Stimulated activated CD4-positive, alpha-beta T cell treated with anti-CD3 and anti-CD28 coated beads, Interleukin-1b, Interleukin-23, amount 100 ng/mL, for 4 hours (primary cell): ENCODE results near the gene CHCHD6.

Source experiments
- DNase-seq, 2 donors: peaks; one replicate each; pipeline ENCODE4 v3.0.0-alpha.2; 2020; ENCODE audit warnings: low read depth in 2 of 2

Gene CHCHD6

DNA sequence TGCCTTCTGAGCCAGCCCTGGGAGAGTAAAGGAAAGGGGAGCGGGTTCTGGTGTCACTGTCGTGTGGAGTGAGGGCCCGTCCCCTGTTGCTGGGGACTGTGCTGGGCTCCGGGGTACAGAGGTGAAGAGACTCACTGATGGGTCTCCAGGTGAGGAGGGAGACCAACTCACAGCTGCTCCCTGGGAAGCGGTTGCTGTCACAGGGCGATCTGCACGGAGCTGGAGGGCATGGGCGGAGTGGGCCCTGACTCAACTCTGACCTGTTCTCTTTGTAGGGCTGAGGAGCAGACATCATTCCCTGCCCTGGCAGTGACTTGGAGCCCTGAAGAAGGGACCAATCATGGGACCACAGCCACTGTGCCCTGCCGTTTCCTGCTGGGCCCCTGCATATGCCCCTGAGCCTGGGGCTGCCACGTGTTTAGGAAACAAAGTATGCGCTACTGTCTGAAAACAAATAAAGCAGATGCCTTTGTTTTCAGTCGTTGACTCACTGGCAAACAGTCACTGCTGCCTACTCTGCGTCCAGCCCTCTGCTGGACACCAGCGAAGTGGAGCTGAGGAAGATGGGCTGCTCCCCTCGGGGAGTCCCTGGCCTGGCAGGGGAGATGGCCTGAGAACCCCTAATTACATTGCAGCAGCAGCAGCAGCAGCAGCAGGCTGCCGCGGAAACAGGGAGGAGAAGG is 256.0 kb downstream of the CHCHD6 start:
- DNase-seq, result no peak

DNA sequence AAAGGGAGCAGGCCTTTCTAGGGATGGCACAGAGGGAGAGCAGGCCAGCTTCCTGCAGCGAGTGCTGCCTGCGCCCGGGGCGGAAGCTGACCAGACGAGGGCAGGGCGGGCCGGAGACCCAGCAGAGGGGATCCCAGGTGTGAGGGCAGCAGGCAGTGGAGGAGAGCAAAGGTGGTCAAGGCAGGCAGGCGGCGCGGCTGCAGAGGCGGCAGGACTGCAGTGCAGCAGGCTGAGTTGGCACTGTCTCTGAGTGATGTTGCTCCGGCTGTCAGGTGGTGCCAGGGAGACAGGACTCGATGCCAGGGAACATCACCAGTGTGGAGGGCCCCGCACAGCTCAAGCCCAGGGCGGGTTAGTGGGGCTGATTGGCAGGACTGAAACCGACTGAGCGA is 256.6 kb downstream of the CHCHD6 start:
- DNase-seq, result no peak

DNA sequence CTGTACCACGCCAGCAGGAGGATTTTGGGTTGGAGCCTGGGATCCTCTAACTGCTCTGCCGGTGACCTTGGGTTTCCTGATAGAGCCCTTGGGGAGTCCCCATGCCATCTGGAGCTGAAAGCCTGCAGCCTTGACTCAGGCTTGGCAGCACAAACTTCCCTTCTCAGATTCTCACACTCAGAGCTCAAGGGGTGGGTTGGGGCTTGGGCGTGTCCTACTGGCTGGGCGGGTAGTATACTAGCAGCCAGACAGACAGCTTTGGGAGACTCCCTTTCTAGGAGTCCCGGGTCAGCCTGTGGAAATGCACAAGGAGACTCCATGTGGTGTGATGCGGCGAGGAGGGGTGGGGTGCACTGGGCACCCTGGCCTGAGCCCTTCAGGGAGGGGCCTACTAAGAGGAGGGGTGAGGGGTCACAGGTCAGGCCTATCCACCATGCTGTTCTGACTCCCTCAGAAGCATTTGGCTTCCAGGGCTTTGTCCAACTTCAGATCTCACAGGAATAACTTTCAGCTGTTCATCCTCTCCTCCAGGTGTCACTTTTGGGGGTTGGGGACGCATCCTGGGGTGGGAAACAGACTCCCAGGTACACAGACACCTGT is 257.3 kb downstream of the CHCHD6 start:
- DNase-seq, result no peak

DNA sequence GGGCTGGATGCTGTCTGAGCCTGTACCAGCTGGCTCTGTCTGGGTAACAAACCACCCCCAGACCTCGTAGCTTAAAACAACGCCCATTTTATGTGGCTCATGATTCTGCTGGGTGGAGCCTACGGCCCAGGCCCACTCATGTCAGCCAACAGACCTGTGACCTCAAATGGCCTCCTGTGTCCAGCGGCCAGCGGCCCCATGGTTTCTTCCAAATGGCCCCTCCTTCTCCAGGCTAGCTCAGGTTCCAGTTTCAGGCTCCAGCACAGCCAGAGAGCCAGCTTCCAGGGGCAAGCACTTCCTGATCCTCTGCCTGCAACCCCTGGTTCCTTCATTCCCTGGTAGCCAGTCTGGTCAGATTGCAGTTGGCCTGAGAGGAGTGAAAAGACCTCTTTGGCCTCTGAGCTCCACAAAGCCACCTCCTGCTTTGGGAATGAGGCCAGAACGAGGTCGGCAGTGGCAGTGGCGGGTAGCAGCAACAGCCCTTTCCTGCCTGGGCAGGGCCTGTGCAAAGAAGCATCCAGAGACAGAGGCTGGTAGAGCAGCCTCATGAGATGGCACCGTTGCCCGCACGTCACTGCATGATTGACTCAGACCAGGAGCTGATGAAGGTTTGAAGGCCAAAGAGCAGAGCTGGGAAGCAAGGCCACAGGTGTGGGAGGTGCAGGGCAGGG is 257.9 kb downstream of the CHCHD6 start:
- no peak for DNase-seq

DNA sequence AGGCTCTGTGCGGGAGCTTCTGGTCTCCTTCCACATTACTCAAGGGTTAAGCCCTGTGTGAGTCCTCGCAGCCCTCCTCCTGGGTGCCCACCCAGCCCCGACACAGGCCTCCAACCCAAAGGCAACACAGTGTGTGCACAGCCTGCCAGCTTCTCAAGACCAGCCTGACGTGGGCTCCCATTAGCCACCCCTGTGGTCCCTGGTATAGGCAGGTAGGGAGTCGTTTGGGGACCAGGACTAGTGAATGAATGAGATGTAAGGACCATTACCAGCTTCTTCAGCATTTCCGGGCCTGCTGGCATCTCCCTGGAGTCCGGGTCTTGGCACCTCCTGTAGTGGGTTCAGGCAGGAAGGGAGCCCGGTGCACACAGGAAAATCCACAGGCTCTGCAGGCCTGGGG is 258.7 kb downstream of the CHCHD6 start:
- no peak for DNase-seq

DNA sequence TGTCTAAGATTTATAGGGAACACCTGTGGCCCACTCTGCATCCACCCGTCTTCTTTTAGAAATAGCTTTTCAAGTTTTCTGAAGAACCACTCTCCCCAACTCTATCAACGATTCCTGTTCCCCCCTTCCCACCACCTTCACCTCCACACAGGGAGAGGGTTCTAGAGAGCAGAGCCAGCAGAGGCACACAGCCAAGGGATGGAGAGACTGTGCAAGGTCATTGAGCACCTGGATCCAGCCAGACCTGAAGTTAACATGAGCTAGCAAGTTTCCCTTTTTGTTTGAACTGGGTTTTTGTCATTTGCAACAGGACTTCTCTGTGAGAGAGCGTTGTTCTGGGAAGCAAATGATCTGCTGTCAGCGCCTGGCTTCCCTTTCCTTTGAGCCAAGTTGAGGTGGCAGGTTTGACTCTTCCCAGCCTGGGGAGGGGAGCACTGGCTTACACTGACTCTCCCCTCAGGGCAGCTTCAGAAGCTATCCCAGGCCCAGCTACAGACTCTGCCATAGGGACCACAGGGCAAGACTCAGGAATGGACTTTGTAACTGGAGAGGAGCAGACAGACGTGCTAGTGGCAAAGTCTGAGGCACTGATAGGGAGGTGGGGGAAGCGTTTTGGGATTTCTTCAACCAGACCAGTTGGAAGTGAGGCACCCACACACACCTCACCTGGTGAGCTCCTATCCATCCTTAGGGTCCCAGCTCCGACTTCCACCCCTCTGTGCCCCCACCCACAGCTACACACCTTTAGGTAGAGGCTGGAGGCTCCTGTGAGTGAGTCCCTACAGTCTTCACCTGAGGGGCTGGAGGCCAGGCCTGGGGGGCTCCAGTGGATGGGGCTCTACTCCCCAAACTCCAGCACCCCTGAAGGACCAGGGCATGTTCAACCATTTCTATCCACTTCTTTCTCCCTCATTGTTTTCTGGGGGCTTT is 259.5 kb downstream of the CHCHD6 start:
- DNase-seq, result no peak

DNA sequence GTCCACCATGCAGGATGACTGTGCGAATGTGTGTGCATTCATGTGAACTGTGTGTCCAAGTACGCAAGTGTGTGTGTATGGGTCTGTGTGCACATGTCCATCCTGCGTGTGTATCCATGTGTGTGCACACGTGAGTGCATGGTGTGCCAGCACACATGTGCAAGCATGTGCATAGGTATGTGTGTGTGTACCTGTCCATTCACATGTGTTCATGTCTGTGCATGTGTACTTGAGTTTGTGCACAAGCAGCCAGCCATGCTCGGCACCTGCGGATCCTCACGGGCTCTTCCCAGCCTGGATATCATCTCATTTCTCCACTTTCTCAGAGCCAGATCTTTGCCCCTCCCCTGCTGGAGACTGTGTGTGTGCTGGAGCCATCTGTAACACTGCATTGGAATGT is 260.2 kb downstream of the CHCHD6 start:
- DNase-seq, result no peak

DNA sequence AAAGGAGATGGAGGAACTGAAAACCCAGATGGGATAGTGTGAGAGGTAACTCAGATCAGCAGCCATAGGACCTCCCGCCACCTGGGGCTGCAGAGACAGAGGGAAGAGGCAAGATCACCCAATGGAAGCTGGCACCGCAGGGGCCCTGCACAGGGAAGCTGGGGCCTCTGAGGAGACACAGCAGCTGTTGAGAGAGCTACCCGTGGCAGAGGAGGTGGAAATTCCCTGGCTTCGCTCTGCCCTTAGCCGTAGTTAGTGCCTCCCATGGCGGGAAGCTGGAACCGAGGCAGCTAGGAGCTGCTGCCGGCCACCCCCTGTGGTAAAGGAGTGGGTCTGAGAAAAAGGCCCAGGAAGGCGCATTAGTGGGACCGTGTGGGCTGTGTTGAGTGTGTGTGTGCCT is 260.9 kb downstream of the CHCHD6 start:
- DNase-seq, result no peak

DNA sequence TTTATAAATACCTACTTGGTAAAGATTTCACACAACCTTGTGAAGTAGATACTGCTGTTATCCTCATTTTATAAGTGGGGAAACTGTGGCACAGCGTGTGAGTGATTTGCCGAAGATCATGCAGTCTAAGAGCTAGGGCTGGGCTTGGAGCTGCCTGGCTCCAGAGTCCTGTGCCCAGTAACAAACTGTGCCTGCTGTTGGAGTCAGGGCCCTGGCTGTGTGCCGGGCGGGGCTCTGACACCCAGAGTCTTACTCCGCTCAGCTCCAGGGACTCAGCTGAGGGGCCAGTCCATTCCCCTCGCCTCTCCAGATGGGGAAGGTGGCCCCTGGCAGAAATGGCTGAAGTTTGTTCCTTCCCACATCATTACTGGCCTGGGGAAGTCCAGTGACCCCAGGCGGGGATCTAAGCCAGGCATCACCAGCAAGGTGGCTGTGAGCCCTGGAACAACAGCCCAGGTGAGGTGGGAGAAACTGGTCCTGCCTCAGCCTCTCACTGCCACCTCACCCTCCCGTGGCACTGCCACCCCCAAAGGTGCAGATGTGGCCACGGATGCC is 261.6 kb downstream of the CHCHD6 start:
- no peak for DNase-seq

DNA sequence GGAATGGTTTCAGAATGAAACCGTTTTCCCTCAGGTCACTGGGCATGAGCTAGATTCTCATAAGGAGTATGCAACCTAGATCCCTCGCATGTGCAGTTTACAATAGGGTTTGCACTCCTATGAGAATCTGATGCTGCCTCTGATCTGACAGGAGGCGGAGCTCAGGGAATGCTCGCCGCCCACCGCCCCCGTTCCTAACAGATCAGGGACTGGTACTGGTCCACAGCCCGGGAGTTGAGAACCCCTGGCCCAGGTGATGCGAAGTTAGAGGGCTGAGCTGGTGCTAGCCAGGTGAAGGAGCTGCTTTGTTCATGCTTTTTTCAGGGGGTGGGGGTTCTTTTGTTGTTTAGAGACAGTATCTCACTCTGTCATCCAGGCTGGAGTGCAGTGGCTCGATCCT is 263.3 kb downstream of the CHCHD6 start:
- no peak for DNase-seq

DNA sequence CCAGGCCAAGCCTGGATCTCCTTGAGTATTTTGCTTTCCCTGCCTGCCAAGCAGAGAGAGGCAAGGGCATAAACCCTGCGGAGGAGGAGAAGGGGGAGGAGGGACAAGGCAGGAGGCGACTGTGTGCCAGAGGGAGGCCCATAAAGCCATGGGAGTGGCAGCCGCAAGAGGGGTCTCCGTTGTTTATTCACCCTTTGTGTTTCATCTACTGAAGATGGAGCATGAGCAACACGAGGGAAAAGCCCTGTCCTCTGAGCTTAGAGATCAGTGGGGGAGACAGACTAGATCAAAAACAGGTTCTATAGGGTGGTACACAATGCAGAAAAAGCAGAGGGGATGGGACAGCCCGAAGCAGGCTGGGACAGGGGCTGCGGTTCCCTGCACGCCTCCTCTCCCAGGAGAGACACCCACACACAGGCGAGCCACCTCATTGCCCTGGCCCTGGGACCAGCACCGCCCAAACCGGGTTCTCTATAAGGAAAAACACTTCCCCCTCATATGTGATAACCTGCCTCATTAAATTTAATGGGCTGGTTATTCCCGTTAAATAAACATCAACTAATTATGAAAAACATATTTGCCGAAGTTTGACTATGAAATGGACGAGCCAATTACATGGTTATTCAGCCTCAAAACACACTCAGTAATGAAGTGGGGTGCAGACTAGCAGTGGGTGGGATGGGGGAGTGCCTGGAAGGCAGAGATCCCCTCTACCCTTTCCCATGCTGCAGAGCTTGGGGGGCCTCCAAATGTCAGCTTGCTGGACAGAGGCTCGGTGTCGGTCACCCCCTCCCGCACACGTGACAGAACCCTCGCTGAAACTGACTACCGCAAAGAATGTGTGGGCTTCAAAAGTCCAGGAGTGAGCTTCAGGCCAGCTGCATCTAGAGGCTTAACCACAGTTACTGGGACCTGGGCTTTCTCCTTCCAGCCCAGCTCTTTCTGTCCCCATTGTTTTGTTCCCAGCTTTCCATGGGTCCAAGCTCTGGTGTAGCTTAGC is 264.7 kb downstream of the CHCHD6 start:
- DNase-seq, result no peak

DNA sequence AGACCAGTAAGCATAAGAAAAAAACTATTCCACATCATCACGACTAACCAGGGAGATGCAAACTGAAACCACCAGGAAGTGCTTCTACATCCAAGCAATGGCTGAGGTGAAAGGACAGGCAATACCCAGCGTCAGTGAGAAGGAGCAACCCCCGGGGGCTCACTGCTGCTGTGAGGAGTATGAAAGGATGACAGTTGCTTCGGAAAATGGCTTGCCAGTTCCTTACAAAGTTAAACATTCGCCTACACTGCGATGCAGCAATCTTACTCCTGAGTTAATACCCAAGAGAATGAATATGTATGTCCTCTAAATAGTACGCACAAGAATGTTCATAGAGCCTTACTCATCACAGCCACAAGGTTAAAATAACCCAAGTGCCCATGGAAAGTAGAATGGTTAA is 265.5 kb downstream of the CHCHD6 start:
- DNase-seq, result no peak

DNA sequence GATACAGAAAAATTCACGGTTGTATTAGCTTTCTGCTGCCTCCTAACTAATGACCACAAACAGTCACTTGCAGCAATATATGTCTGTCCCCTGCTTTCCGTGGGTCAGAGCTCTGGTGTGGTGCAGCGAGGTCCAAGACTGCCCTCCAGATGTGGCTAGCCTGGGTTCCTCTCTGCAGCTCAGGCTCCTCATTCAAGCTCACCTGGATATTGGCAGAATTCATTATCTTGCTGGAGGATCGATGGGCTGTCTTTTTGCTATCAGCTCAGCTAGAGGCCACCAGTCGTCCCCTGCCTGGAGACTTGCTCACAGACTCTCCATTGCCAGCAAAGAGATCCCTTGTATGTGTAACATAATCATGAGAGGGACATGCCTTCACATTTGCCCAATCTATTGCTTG is 266.1 kb downstream of the CHCHD6 start:
- DNase-seq, result no peak

DNA sequence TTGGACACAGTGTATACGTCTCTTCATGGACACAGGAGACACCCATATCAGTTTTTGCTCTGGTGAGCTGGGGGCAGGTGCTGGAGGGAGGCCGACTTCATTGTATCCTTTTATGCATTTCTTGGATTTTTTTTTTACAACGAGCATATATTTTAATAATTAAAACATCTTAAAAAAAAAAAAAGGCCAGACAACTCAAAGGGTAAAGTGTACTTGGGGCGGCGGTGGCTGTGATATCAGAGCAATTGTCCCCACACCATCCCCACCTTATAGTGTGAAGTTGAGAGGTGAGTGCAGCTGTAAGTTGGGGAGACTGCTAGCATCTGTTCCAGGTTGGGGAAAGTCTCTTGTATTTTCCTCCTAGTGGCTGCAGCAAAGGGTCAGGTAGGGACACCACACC is 266.9 kb downstream of the CHCHD6 start:
- DNase-seq, result no peak

DNA sequence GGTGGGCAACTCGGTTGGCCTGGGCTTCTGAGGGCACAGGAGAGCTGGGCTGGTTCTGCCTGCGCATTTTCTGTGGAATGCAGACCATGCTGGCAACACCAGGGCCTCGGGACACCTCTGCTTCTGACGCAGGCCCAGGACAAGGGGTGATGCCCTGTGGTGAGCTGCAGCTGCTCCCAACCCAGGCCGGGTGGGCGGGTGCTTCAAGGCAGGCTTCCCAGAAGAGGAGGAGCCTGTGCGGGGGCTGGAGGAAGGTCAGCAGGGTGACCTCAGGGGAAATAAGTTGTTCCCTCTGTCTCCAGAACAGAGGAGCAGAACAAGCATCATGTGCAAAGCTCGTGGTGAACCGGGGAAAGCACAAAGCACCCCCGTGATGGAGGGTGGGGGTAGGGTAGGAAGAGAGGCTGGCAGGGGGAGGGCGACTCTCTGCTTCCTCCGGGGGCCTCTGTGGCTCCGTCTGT is 267.9 kb downstream of the CHCHD6 start:
- DNase-seq, result no peak

DNA sequence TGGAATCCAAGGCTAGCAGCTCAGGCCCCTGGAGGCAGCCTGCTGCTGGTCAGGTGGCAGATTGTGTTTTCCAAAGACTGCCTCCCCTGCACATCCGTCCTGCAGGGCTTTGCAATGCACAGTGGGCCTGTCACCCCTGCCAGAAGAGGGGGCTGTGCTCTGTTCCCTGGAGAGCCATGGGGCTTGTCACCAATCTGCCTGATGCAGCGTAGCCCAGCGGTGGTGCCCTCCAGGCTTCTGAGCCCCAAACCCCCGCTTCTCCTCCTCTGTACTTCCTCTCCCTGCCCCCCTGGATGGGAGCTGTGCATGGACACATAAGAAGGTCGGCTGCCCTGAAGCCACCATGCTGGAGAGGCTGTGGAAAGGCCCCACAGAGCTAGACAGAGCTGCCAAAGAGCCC is 268.8 kb downstream of the CHCHD6 start:
- DNase-seq, result no peak

DNA sequence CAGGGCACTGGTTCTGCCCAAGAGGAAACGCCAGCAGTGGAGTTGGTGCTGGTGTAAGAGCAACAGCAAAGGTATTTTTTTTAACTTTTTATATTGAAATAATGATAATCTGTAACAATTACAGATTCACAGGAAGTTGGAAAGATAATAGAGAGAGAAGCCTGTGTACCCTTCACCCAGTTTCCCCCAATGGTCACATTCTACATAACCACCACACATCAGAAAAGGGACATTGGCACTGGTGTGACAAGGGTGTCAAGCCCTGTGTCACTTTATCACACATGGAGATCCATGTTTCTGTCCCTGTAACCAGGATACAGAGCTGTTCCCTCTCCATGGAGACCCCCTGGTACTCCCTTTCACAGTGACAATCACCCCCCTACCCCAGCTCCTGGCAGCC is 269.8 kb downstream of the CHCHD6 start:
- no peak for DNase-seq

DNA sequence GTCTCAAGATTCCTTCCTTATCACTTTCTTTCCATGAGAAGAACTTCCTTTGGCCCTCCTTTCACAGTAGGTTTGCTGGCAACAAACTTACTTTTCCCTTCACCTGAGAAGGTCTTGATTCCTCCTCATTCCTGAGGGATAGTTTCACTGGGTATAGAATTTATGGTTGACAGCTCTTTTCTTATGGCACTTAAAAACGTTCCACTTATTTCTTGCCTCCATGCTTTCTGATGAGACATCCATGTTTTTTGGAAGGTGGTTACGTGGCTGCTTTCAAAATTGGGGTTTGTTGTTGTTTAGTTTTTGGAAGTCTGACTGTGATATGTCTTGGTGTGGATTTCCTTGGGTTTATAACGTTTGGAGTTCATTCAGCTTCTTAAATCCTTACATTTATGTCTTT is 270.7 kb downstream of the CHCHD6 start:
- DNase-seq, result no peak

DNA sequence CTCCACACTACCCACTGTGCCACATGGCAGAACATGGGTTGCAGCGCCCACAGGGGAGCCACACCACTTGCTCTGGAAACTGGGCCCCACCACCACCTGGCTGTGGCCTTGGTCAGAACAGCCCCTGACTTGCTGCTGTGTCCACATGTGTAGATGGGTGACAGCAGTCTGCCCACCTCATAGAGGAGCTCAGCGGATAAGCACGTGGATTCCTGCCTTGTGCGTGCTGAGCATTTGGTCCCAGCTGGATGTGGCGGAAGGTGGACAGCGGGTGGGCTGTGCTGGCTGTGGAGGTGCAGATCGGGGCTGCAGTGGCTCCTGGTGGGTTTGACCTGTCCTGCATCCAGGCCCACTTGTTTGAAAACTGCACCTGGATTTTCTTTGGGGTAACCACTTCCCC is 272.9 kb downstream of the CHCHD6 start:
- no peak for DNase-seq

DNA sequence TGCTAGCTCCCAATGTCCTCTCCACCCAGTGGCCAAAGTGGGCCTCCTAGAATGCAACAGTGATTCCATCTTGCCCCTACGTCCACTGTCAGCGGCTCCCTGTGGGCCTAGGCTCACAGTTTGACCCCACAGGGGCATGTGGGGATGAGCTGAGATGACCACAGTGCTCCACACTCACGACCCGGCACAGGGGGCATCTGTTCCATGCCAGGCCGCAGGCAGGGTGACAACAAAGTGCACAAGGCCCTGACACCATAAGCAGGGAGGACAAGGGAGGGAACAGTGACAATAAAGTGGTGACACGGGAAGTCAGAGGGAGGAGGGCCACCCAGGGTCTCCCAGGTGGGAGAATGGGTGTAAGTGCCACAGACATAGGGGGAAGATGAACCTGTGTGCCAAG is 273.8 kb downstream of the CHCHD6 start:
- DNase-seq, result no peak

DNA sequence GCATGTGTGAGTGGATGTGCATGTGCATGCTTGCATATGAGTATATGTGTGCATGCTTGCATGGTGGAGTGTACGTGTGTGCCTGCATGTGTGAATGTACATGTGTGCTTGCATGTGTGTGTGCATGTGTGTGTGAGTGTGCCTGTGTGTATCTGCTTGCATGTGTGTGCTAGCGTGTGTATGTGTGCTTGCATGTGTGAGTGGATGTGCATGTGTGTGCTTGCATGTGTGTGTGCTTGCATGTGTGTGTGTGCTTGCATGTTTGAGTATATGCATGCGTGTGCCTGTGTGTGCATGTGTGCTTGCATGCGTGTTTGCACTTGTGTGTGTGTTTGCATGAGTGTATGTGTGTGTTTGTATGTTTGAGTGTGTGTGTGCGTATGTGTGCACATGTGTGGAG is 274.3 kb downstream of the CHCHD6 start:
- no peak for DNase-seq
